HCT116 (cell line): ENCODE results near the gene TOPORS. TPM values are rescaled to one million over a fixed set of nuclear protein-coding genes. Genes with fewer than 3 reads are reported as not detected.

Experiments
- ATAC-seq: fragments of 200-7000 bp; cut with Tn5 transposase; 2 replicates; pipeline ENCODE4 v1.9.1; 2020; ENCODE audit warnings: mild to moderate bottlenecking, moderate library complexity
- BruUV-seq: library from RNA; stranded (reverse); fragments of 400-500 nt; replicated peaks from 2 replicates; lab custom pipeline; 2021; lab: Mats Ljungman, UMichigan
- CTCF ChIA-PET: fragments of 300-600 bp; sonication (Branson Sonifier 250); formaldehyde crosslinking; loops from one replicate; lab custom pipeline; 2021; ENCODE audit warnings: antibody characterized with exemption; lab: Charles Lee
- POLR2A ChIA-PET: fragments of 300-600, 350-600 bp; sonication (Branson Sonifier 250); formaldehyde crosslinking; loops from one replicate; lab custom pipeline; 2021; ENCODE audit warnings: antibody characterized with exemption; lab: Charles Lee
- RAD21 ChIA-PET, 2 experiments: fragments of 300-600 bp; sonication (Branson Sonifier 250); formaldehyde crosslinking; loops; one replicate each; lab custom pipeline; 2023; ENCODE audit warnings: low total read pairs in 2 of 2; ENCODE audit not compliant: uncharacterized antibody in 2 of 2, unreplicated experiment in 2 of 2, low non-redundant PET in 1 of 2; lab: Charles Lee
- DNase-seq: peaks from one replicate; pipeline ENCODE4 v3.0.0-alpha.2; 2010; ENCODE audit warnings: low read depth, low spot score
- H2AFZ ChIP-seq: fragments of 200-600 bp; shearing (Covaris generic), sonication (generic); 2 replicates; pipeline ENCODE4 v1.6.1; 2017; ENCODE audit warnings: low read depth, mixed run types, mixed read lengths, antibody characterized with exemption, low read length; ENCODE audit not compliant: poor library complexity, severe bottlenecking
- H3K27ac ChIP-seq: 2 replicates; pipeline ENCODE4 v1.5.1; 2012; ENCODE audit warnings: low read depth, low read length
- H3K27me3 ChIP-seq: fragments of 200-600 bp; sonication (generic); 2 replicates; pipeline ENCODE4 v1.6.1; 2016; ENCODE audit warnings: mixed run types, low read length, mixed read lengths; ENCODE audit not compliant: insufficient read depth
- H3K36me3 ChIP-seq, 2 experiments: fragments of 200-500 bp in 1 of 2; fragments of 200-600 bp in 1 of 2; sonication (Bioruptor generic) in 1 of 2; sonication (generic) in 1 of 2; 2 replicates each; pipeline versions ENCODE4 v1.5.1 to v1.6.1; 2014 to 2016; ENCODE audit warnings: low read length in 2 of 2, inconsistent platforms in 1 of 2, mixed read lengths in 1 of 2, mixed run types in 1 of 2; ENCODE audit not compliant: insufficient read depth in 2 of 2, control insufficient read depth in 1 of 2
- H3K4me1 ChIP-seq, 2 experiments: fragments of 200-600 bp in 1 of 2; sonication (generic) in 1 of 2; 2 replicates each; pipeline versions ENCODE4 v1.5.1 to v1.6.1; 2012 to 2017; ENCODE audit warnings: low read length in 2 of 2, inconsistent platforms in 1 of 2, mild to moderate bottlenecking in 1 of 2, mixed read lengths in 1 of 2, mixed run types in 1 of 2, moderate library complexity in 1 of 2; ENCODE audit not compliant: insufficient read depth in 2 of 2, control insufficient read depth in 1 of 2
- H3K4me2 ChIP-seq: fragments of 200-600 bp; sonication (generic); 2 replicates; pipeline ENCODE4 v1.6.1; 2017; ENCODE audit warnings: mixed run types, low read length, mixed read lengths
- H3K4me3 ChIP-seq, 2 experiments: fragments of 200-600 bp in 1 of 2; sonication (generic) in 1 of 2; replicated peaks in 1 of 2; 2 replicates each; pipeline ENCODE4 v1.5.1; 2011 to 2016; ENCODE audit warnings: low read length in 2 of 2, control low read depth in 1 of 2, low read depth in 1 of 2, mild to moderate bottlenecking in 1 of 2, mixed read lengths in 1 of 2, mixed run types in 1 of 2
- H3K79me2 ChIP-seq: fragments of 200-600 bp; sonication (generic); 2 replicates; pipeline ENCODE4 v1.6.1; 2017; ENCODE audit warnings: mild to moderate bottlenecking, mixed run types, low read length, moderate library complexity, mixed read lengths; ENCODE audit not compliant: insufficient read depth
- H3K9ac ChIP-seq: fragments of 200-600 bp; sonication (generic); 2 replicates; pipeline ENCODE4 v1.6.1; 2016; ENCODE audit warnings: low read length, mixed read lengths
- H3K9me2 ChIP-seq: fragments of 200-600 bp; sonication (generic), shearing (Covaris generic); 2 replicates; pipeline ENCODE4 v1.6.1; 2017; ENCODE audit warnings: mixed run types, mild to moderate bottlenecking, moderate library complexity; ENCODE audit not compliant: insufficient read depth
- H3K9me3 ChIP-seq, 2 experiments: fragments of 200-500 bp in 1 of 2; fragments of 200-600 bp in 1 of 2; sonication (Bioruptor generic) in 1 of 2; sonication (generic) in 1 of 2; 2 replicates each; pipeline ENCODE4 v1.6.1; 2014 to 2017; ENCODE audit warnings: low read length in 2 of 2, mixed read lengths in 2 of 2, inconsistent platforms in 1 of 2, low read depth in 1 of 2, mild to moderate bottlenecking in 1 of 2, mixed run types in 1 of 2, moderate library complexity in 1 of 2; ENCODE audit not compliant: control insufficient read depth in 1 of 2, insufficient read depth in 1 of 2
- H4K20me1 ChIP-seq: fragments of 200-600 bp; sonication (generic), shearing (Covaris generic); 2 replicates; pipeline ENCODE4 v1.6.1; 2017; ENCODE audit warnings: mixed run types, mild to moderate bottlenecking, moderate library complexity; ENCODE audit not compliant: insufficient read depth
- ATF3 ChIP-seq: IDR thresholded peaks from 2 replicates; pipeline ENCODE4 v1.6.1; 2012
- CEBPB ChIP-seq: IDR thresholded peaks from 2 replicates; pipeline ENCODE4 v1.6.1; 2012; ENCODE audit warnings: low read depth
- CTCF ChIP-seq, 3 experiments: fragments of 200-600 bp in 1 of 3; sonication (generic) in 1 of 3; IDR thresholded peaks in 2 of 3; conservative IDR thresholded peaks in 1 of 3; 2 replicates each; pipeline ENCODE4 v1.5.1; 2012 to 2017; ENCODE audit warnings: low read depth in 2 of 3, low read length in 2 of 3, antibody characterized with exemption in 1 of 3, borderline replicate concordance in 1 of 3, control low read depth in 1 of 3, mild to moderate bottlenecking in 1 of 3, mixed read lengths in 1 of 3, mixed run types in 1 of 3, moderate library complexity in 1 of 3; ENCODE audit not compliant: insufficient read depth in 1 of 3
- FOSL1 ChIP-seq: IDR thresholded peaks from 2 replicates; pipeline ENCODE4 v1.6.1; 2012; ENCODE audit warnings: low read depth
- MAX ChIP-seq: IDR thresholded peaks from 2 replicates; pipeline ENCODE4 v1.6.1; 2012
- POLR2AphosphoS5 ChIP-seq: IDR thresholded peaks from 2 replicates; pipeline ENCODE4 v1.6.1; 2011; ENCODE audit warnings: mild to moderate bottlenecking, low read depth, low read length, moderate library complexity
- RAD21 ChIP-seq: IDR thresholded peaks from 2 replicates; pipeline ENCODE4 v1.6.1; 2012; ENCODE audit warnings: low read depth, mild to moderate bottlenecking
- SP1 ChIP-seq: IDR thresholded peaks from 2 replicates; pipeline ENCODE4 v1.6.1; 2012; ENCODE audit warnings: low read depth
- SRF ChIP-seq: IDR thresholded peaks from 2 replicates; pipeline ENCODE4 v1.6.1; 2012; ENCODE audit warnings: low read depth
- YY1 ChIP-seq: IDR thresholded peaks from 2 replicates; pipeline ENCODE4 v1.6.1; 2011; ENCODE audit warnings: low read length, low read depth, moderate library complexity, mild to moderate bottlenecking; ENCODE audit not compliant: insufficient replicate concordance; ENCODE audit errors: extremely low read depth
- ZBTB33 ChIP-seq: IDR thresholded peaks from 2 replicates; pipeline ENCODE4 v1.6.1; 2011; ENCODE audit warnings: mild to moderate bottlenecking, low read length, moderate library complexity; ENCODE audit not compliant: insufficient replicate concordance; ENCODE audit errors: extremely low read depth
- ZFX ChIP-seq: fragments of 450-650 bp; IDR thresholded peaks from 2 replicates; pipeline ENCODE4 v1.6.1; 2017
- ZNF274 ChIP-seq: fragments of 200-500 bp; sonication (Bioruptor generic); IDR thresholded peaks from 2 replicates; pipeline ENCODE4 v1.6.1; 2014; ENCODE audit warnings: mild to moderate bottlenecking, low read depth, low read length, inconsistent platforms
- intact Hi-C: fragments of 100-400 bp; cut with micrococcal nuclease; formaldehyde crosslinking; loops from 2 replicates; pipeline ENCODE4 v1.10.0; 2022
- total RNA-seq: library from RNA; stranded (reverse); gene quantifications from one replicate; pipeline ENCODE4 v1.2.1, GENCODE V29; 2021; ENCODE audit not compliant: unreplicated experiment

Gene TOPORS
- total RNA-seq, 1 experiment from 2014 or later: 12.7 TPM

GRCh38 chr9:32578976-32579375 is 26.6 kb upstream of the TOPORS start:
- POLR2A ChIA-PET: interaction anchor here (1.1 to 3.7 kb wide), 2 partner anchors 194 to 200 kb away, joined by 10 to 24 read pairs; partner anchors contain the start of gene ACO1
- no TSS peak for BruUV-seq
- CTCF ChIA-PET: interaction anchor here (0.9 to 13.3 kb wide), 8 partner anchors 10 to 446 kb away, joined by 3 to 553 read pairs (median 16); partner anchors contain the start of genes ACO1, DNAJA1 and RIGI

GRCh38 chr9:32577316-32577715 is 24.9 kb upstream of the TOPORS start:
- H4K20me1 ChIP-seq: no peaks in the 10 kb centered on the region
- no TSS peak for BruUV-seq
- no peaks in the 10 kb centered on the region for H3K9me2 ChIP-seq
- H3K4me3 ChIP-seq: no peak overlapping the region
- no peaks in the 10 kb centered on the region for H3K9me3 ChIP-seq
- no peaks in the 10 kb centered on the region for H3K36me3 ChIP-seq
- peaks cover 0 to 7% of the 10 kb centered on the region in 2 experiments; a peak in 1 of 4 replicates for H3K4me1 ChIP-seq
- ATAC-seq (no peak), DNase-seq (no peak)
- intact Hi-C loops: no loop called here
- no peak overlapping the region for H3K27ac ChIP-seq
- H3K79me2 ChIP-seq: peaks cover 7% of the 10 kb centered on the region
- H3K9ac ChIP-seq: no peak overlapping the region
- POLR2A ChIA-PET: no interaction called here
- CTCF ChIA-PET: interaction anchor here (13.3 kb wide), 1 partner anchor 199 kb away, joined by 553 read pairs; no protein-coding TSS in a partner anchor
- H3K4me2 ChIP-seq: no peak overlapping the region
- no peaks in the 10 kb centered on the region for H3K27me3 ChIP-seq
- no peak overlapping the region for H2AFZ ChIP-seq
- RAD21 ChIA-PET: no interaction called here
- TF ChIP-seq POLR2AphosphoS5: no peak
- TF ChIP-seq CTCF (IDR thresholded peaks at IDR 0.05 in 2 of 3, conservative IDR thresholded peaks at IDR 0.05 in 1 of 3; ENCODE audit: borderline replicate concordance in 1 of 3, insufficient read depth in 1 of 3, low read depth in 2 of 3, low read length in 2 of 3): no peak
- TF ChIP-seq FOSL1: no peak
- no peak for TF ChIP-seq ATF3
- TF ChIP-seq RAD21: no peak
- TF ChIP-seq SP1: no peak
- TF ChIP-seq ZFX: no peak
- TF ChIP-seq YY1: no peak
- no peak for TF ChIP-seq CEBPB
- no peak for TF ChIP-seq MAX
- TF ChIP-seq ZBTB33: no peak

More at GRCh38 chr9:32578976-32579375, 26.6 kb upstream of the TOPORS start:
- no peaks in the 10 kb centered on the region for H4K20me1 ChIP-seq
- H2AFZ ChIP-seq: no peak overlapping the region
- no peak overlapping the region for H3K4me2 ChIP-seq
- no peak overlapping the region for H3K4me3 ChIP-seq
- intact Hi-C loops: loop anchor here (1.0 kb wide), 1 partner anchor 201 kb away; no protein-coding TSS in a partner anchor
- H3K4me1 ChIP-seq: no peaks in the 10 kb centered on the region
- no peaks in the 10 kb centered on the region for H3K9me2 ChIP-seq
- H3K36me3 ChIP-seq: no peaks in the 10 kb centered on the region
- TF ChIP-seq FOSL1 (no peak), SRF (no peak), MAX (no peak), ATF3 (no peak), ZNF274 (no peak)
- RAD21 ChIA-PET: interaction anchor here (3.4 to 4.0 kb wide), 2 partner anchors 200 kb away, joined by 33 to 38 read pairs; no protein-coding TSS in a partner anchor
- no peak overlapping the region for H3K27ac ChIP-seq
- no peaks in the 10 kb centered on the region for H3K9me3 ChIP-seq
- DNase-seq: no peak
- no peaks in the 10 kb centered on the region for H3K27me3 ChIP-seq
- no peak overlapping the region for H3K9ac ChIP-seq
- no peaks in the 10 kb centered on the region for H3K79me2 ChIP-seq
- ATAC-seq: no peak
